K562 (cell line): ENCODE measurements around the gene SNX12. TPM values are rescaled to one million over a fixed set of nuclear protein-coding genes. Genes with fewer than 3 reads are reported as not detected.

Source experiments
- ATAC-seq: fragments of 200-7000 bp; cut with Tn5 transposase; 3 replicates; pipeline ENCODE4 v1.9.1; 2020; ENCODE audit warnings: moderate library complexity
- BruUV-seq: library from RNA; stranded (reverse); fragments of 400-500 nt; replicated peaks from 2 replicates; lab custom pipeline; 2021; lab: Mats Ljungman, UMichigan
- CTCF ChIA-PET: fragments of 300-600 bp; formaldehyde crosslinking; extraction: SDS; loops from one replicate; lab custom pipeline; 2021; ENCODE audit warnings: low intra/inter-chr PET ratio; lab: Yijun Ruan, JAX
- POLR2A ChIA-PET: fragments of 300-600, 350-650 bp; sonication (Branson Sonifier 250); formaldehyde crosslinking; extraction: SDS; loops from one replicate; lab custom pipeline; 2021; ENCODE audit warnings: antibody characterized with exemption, inconsistent platforms; lab: Yijun Ruan, JAX
- DNase-seq, 4 experiments: peaks; one replicate each; pipeline versions ENCODE4 v3.0.0 to v3.0.0-alpha.2; 2011 to 2018; ENCODE audit warnings: low spot score in 3 of 4, mixed read lengths in 3 of 4; ENCODE audit errors: extremely low read depth in 1 of 4
- FAIRE-seq: peaks from 2 replicates; lab custom pipeline; 2011; peaks lifted over from hg19 to GRCh38; lab: Jason Lieb, UNC
- H2AFZ ChIP-seq: 2 replicates; pipeline ENCODE4 v1.6.0; 2011; ENCODE audit warnings: low read depth, low read length, control low read depth, inconsistent platforms
- H3K27ac ChIP-seq: fragments of 200-600 bp; 3 replicates; pipeline ENCODE4 v1.8.0; 2011; ENCODE audit warnings: low read depth, mild to moderate bottlenecking, control low read depth, inconsistent platforms, low read length, moderate library complexity, mixed read lengths; ENCODE audit errors: extremely low read depth
- H3K27me3 ChIP-seq, 2 experiments: fragments of 300-600 bp in 1 of 2; 2 replicates in 1 of 2; 3 replicates in 1 of 2; pipeline versions ENCODE4 v1.6.0 to v1.8.0; 2011; ENCODE audit warnings: inconsistent platforms in 2 of 2, low read length in 2 of 2, mild to moderate bottlenecking in 1 of 2, mixed read lengths in 1 of 2, moderate library complexity in 1 of 2; ENCODE audit not compliant: control insufficient read depth in 2 of 2, insufficient read depth in 2 of 2
- H3K36me3 ChIP-seq: fragments of 300-600 bp; 3 replicates; pipeline ENCODE4 v1.8.0; 2011; ENCODE audit warnings: mild to moderate bottlenecking, low read length, inconsistent platforms; ENCODE audit not compliant: control insufficient read depth, insufficient read depth
- H3K4me1 ChIP-seq, 2 experiments: fragments of 200-600 bp in 1 of 2; replicated peaks in 1 of 2; 2 replicates in 1 of 2; 3 replicates in 1 of 2; pipeline versions ENCODE4 v1.5.1 to v1.8.0; 2011; ENCODE audit warnings: inconsistent platforms in 2 of 2, low read length in 2 of 2, mild to moderate bottlenecking in 1 of 2, mixed read lengths in 1 of 2, moderate library complexity in 1 of 2; ENCODE audit not compliant: control insufficient read depth in 2 of 2, insufficient read depth in 2 of 2
- H3K4me2 ChIP-seq: 2 replicates; pipeline ENCODE4 v1.6.1; 2011; ENCODE audit warnings: low read length, control low read depth, inconsistent platforms, mixed read lengths; ENCODE audit not compliant: insufficient read depth
- H3K4me3 ChIP-seq: fragments of 200-600 bp; sonication (generic), shearing (Covaris generic); 2 replicates; pipeline ENCODE4 v1.5.1; 2016; ENCODE audit warnings: control low read depth, inconsistent platforms
- H3K79me2 ChIP-seq: fragments of 200-600 bp; 3 replicates; pipeline ENCODE4 v1.8.0; 2011; ENCODE audit warnings: low read length, inconsistent platforms; ENCODE audit not compliant: control insufficient read depth, insufficient read depth
- H3K9ac ChIP-seq, 2 experiments: 2 replicates each; pipeline versions ENCODE4 v1.6.0 to v1.6.1; 2011; ENCODE audit warnings: low read depth in 2 of 2, low read length in 2 of 2, control low read depth in 1 of 2, inconsistent platforms in 1 of 2, mild to moderate bottlenecking in 1 of 2, mixed read lengths in 1 of 2; ENCODE audit not compliant: insufficient read depth in 1 of 2
- H3K9me1 ChIP-seq: one replicate; pipeline ENCODE4 v1.6.0; 2011; ENCODE audit warnings: inconsistent platforms, mild to moderate bottlenecking, low read length, moderate library complexity; ENCODE audit not compliant: control insufficient read depth, insufficient read depth
- H3K9me3 ChIP-seq: replicated peaks from 2 replicates; pipeline ENCODE4 v1.5.1; 2011; ENCODE audit warnings: low read depth, low read length, inconsistent platforms; ENCODE audit not compliant: control insufficient read depth, insufficient read depth
- H4K20me1 ChIP-seq: replicated peaks from 2 replicates; pipeline ENCODE4 v1.6.1; 2011; ENCODE audit warnings: low read length, inconsistent platforms, mixed read lengths; ENCODE audit not compliant: control insufficient read depth, insufficient read depth
- ZNF140 ChIP-seq: fragments of 250-450 bp; sonication (Bioruptor Pico); IDR thresholded peaks from 2 replicates; pipeline ENCODE4 v1.8.0; 2021; ENCODE audit warnings: moderate library complexity, mild to moderate bottlenecking, inconsistent platforms
- ZNF639 ChIP-seq, 2 experiments: fragments of 200-800 bp in 1 of 2; sonication (Bioruptor generic) in 1 of 2; sonication (generic) in 1 of 2; formaldehyde crosslinking in 1 of 2; IDR thresholded peaks in 1 of 2; conservative IDR thresholded peaks in 1 of 2; 2 replicates each; pipeline versions ENCODE4 v1.5.0 to v1.6.1; 2016 to 2020; ENCODE audit warnings: missing compliant biosample characterization in 1 of 2, missing genetic modification characterization in 1 of 2, missing genetic modification reagents in 1 of 2
- WGBS: fragments of 100-300 bp; shearing (Covaris generic); methylation state at CpG from one replicate; pipeline ENCODE4 v1.1.6; 2016; ENCODE audit warnings: low coverage, mixed read lengths; ENCODE audit not compliant: insufficient coverage; ENCODE audit errors: missing lambda C conversion rate; 5-methylcytosine and 5-hydroxymethylcytosine counted together
- in situ Hi-C: fragments of 300-500 bp; cut with MboI; formaldehyde crosslinking; loops from 4 replicates; pipeline ENCODE4 v1.15.0; 2018; ENCODE audit warnings: inconsistent platforms, mixed read lengths
- intact Hi-C: fragments of 100-400 bp; cut with micrococcal nuclease; formaldehyde crosslinking; loops from 2 replicates; pipeline ENCODE4 v1.14.2; 2022
- polyA plus RNA-seq, 8 experiments: library from polyadenylated mRNA; depleted of rRNA in 4 of 8; stranded (reverse) in 5 of 8; unstranded in 3 of 8; fragments of >200 nt; fragmentation: Nextera tagmentation in 2 of 8; fragmentation: Illumina TruSeq in 1 of 8; extraction: Ambion mirVana in 2 of 8; extraction: Trizol in 1 of 8; gene quantifications; 2 replicates each; pipeline versions ENCODE4 v1.2.1 to v1.2.3, GENCODE V29; 2011 to 2014; ENCODE audit warnings: inconsistent platforms in 1 of 8, missing spikeins in 1 of 8
- total RNA-seq, 7 experiments: library from RNA; depleted of rRNA in 6 of 7; stranded (reverse); fragments of >200 nt in 6 of 7; fragmentation: Illumina TruSeq in 2 of 7; extraction: Trizol in 2 of 7; gene quantifications; 2 replicates each; pipeline versions ENCODE4 v1.2.1 to v1.2.3, GENCODE V29; 2011 to 2021; ENCODE audit warnings: low replicate concordance in 1 of 7

SNX12 gene
- total and polyA plus RNA-seq, 9 of the 15 experiments (the other 6 are each of a cell fraction or from before 2014, with no cell fraction given), result 12.7 to 50.3 (median 37.1) TPM

DNA sequence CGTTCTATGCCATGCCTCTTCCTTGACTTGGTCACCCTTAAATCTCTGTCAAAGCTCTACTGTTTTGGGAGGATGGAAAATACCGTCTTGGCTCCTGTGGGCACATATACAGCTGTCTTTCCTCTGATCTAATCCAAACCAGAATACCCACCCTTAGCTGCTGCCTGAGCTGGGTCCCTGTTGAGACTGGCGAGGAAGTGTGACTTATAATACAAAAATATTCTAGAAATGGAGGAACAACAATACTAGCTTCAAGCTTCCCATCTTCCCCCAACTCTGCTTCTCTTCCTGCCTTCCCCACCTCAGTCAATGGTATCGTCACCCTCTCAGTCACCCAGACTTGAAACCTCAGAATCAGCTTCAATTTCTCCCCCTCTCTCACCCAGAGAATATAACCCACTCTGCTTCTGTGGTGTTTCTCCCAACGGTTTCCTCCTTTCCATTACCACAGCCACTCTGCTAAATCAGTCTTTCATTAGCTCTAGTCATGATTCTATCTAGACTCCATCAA, 43.8 kb upstream of the SNX12 start:
- Histone ChIP-seq H3K4me3 (no peak overlapping the region), H3K9me3 (no peaks in the 10 kb centered on the region), H3K36me3 (no peaks in the 10 kb centered on the region), H3K9me1 (no peaks in the 10 kb centered on the region), H4K20me1 (no peaks in the 10 kb centered on the region), H3K4me1 (peaks cover 19 to 51% of the 10 kb centered on the region in 2 experiments; a peak in 4 of 5 replicates), H3K27me3 (no peaks in the 10 kb centered on the region), H2AFZ (peak overlapping the region; percentile 94), H3K9ac (peak overlapping the region in 1 of 2 experiments; percentile 63; a peak in 2 of 4 replicates), H3K27ac (peak overlapping the region; percentile 65), H3K79me2 (peaks cover 7% of the 10 kb centered on the region; the same call in 2 of the 3 replicates), H3K4me2 (peak overlapping the region; percentile 88)
- DNase-seq (no peak), ATAC-seq (no peak), FAIRE-seq (no peak)
- ChIA-PET CTCF (no interaction called here), POLR2A (interaction anchor here (0.6 kb wide), 1 partner anchor 189 kb away, joined by 3 read pairs; the partner anchor contains the start of gene ITGB1BP2)
- intact Hi-C loops, result no loop called here
- in situ Hi-C loops, result no loop called here
- 43% methylated on average over 5 of the region's 5 CpGs for WGBS
- peak in 1 of 2 experiments; percentile 54; a peak in 1 of 4 replicates for TF ChIP-seq ZNF639 (CRISPR knock-in tag; conservative IDR thresholded peaks at IDR 0.05 in 1 of 2, IDR thresholded peaks at IDR 0.05 in 1 of 2)
- no peak for TF ChIP-seq ZNF140 (CRISPR knock-in tag)
- BruUV-seq, result no TSS peak
